ENCODE data around the gene C16orf92.

DNA sequence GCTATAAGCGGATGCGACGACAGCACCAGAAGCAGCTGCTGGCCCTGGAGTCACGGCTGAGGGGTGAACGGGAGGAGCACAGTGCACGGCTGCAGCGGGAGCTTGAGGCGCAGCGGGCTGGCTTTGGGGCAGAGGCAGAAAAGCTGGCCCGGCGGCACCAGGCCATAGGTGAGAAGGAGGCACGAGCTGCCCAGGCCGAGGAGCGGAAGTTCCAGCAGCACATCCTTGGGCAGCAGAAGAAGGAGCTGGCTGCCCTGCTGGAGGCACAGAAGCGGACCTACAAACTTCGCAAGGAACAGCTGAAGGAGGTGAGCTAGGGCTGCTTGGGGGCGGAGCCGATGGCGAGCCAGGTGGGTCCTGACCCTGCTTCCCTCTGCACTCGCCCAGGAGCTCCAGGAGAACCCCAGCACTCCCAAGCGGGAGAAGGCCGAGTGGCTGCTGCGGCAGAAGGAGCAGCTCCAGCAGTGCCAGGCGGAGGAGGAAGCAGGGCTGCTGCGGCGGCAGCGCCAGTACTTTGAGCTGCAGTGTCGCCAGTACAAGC is 37.7 kb upstream of the C16orf92 start:
- TF ChIP-seq TEAD4 (CRISPR knock-in tag; IDR thresholded peaks at IDR 0.05) (no peak), CTCF (IDR thresholded peaks at IDR 0.05) (no peak)
